ACC112 (cell line): ENCODE measurements around the gene GSG1L.

Source experiments
- H2AFZ ChIP-seq: fragments of 200-600 bp; sonication (generic); one replicate; pipeline ENCODE4 v1.6.0; 2017; ENCODE audit warnings: antibody characterized with exemption, low read length; ENCODE audit not compliant: unreplicated experiment
- H3K27ac ChIP-seq: fragments of 200-600 bp; sonication (generic); 2 replicates; pipeline ENCODE4 v1.5.1; 2014; ENCODE audit warnings: low read depth, mild to moderate bottlenecking, antibody characterized with exemption, low read length, moderate library complexity
- H3K27me3 ChIP-seq: fragments of 200-600 bp; sonication (generic); 2 replicates; pipeline ENCODE4 v1.6.1; 2014; ENCODE audit warnings: mild to moderate bottlenecking, antibody characterized with exemption, low read length, moderate library complexity, mixed read lengths; ENCODE audit not compliant: insufficient read depth
- H3K36me3 ChIP-seq: fragments of 200-600 bp; sonication (generic); 2 replicates; pipeline ENCODE4 v1.6.1; 2016; ENCODE audit warnings: mild to moderate bottlenecking, antibody characterized with exemption, low read length, moderate library complexity, mixed read lengths; ENCODE audit not compliant: insufficient read depth
- H3K4me1 ChIP-seq: fragments of 200-600 bp; sonication (generic); one replicate; pipeline ENCODE4 v1.6.1; 2016; ENCODE audit warnings: low read length, mixed read lengths; ENCODE audit not compliant: insufficient read depth, unreplicated experiment, control insufficient read depth
- H3K4me3 ChIP-seq: fragments of 200-600 bp; sonication (generic); 2 replicates; pipeline ENCODE4 v1.5.1; 2014; ENCODE audit warnings: mild to moderate bottlenecking, low read depth, low read length
- H3K79me2 ChIP-seq: fragments of 200-600 bp; sonication (generic); one replicate; pipeline ENCODE4 v1.6.0; 2016; ENCODE audit warnings: low read length; ENCODE audit not compliant: control insufficient read depth, unreplicated experiment, insufficient read depth

The GSG1L gene

GRCh38 chr16:27999687-28000086 is 63.8 kb downstream of the GSG1L start:
- Histone ChIP-seq H3K36me3 (no peaks in the 10 kb centered on the region), H2AFZ (no peak overlapping the region), H3K27me3 (peaks cover 11% of the 10 kb centered on the region), H3K4me3 (no peak overlapping the region), H3K79me2 (no peaks in the 10 kb centered on the region), H3K27ac (no peak overlapping the region), H3K4me1 (no peaks in the 10 kb centered on the region)

GRCh38 chr16:27995378-27995777 is 68.1 kb downstream of the GSG1L start:
- H3K27me3 ChIP-seq = peaks cover 14% of the 10 kb centered on the region; the same call in 1 of the 2 replicates
- no peaks in the 10 kb centered on the region for H3K4me1 ChIP-seq
- no peak overlapping the region for H3K27ac ChIP-seq
- H3K36me3 ChIP-seq = no peaks in the 10 kb centered on the region
- no peak overlapping the region for H3K4me3 ChIP-seq
- no peaks in the 10 kb centered on the region for H3K79me2 ChIP-seq
- no peak overlapping the region for H2AFZ ChIP-seq

GRCh38 chr16:27994686-27995085 is 68.8 kb downstream of the GSG1L start:
- no peak overlapping the region for H3K4me3 ChIP-seq
- H3K36me3 ChIP-seq = no peaks in the 10 kb centered on the region
- H3K4me1 ChIP-seq = no peaks in the 10 kb centered on the region
- H3K27me3 ChIP-seq = peaks cover 14% of the 10 kb centered on the region; the same call in 1 of the 2 replicates
- no peak overlapping the region for H2AFZ ChIP-seq
- H3K27ac ChIP-seq = no peak overlapping the region
- H3K79me2 ChIP-seq = no peaks in the 10 kb centered on the region

DNA sequence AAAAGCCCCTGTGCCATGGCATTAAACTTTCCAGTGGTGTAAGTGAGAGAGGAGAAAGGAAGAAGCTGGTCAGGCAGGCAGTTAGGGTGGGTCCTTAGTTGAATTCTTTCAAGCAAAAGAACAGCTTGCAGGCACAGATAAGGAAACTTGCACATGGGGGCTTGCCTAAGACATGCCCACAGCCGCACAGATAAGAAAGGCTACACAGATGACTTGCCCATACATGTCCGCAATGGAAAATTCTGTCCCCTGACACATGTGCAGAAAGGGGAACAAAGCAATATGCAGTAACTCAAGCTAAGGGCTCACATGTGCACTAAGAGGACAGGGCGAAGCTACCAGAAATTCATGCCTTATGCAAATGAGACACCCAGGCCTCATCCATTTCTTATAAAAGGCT is 69.9 kb downstream of the GSG1L start:
- H3K27ac ChIP-seq = no peak overlapping the region
- no peak overlapping the region for H2AFZ ChIP-seq
- no peaks in the 10 kb centered on the region for H3K4me1 ChIP-seq
- H3K4me3 ChIP-seq = no peak overlapping the region
- no peaks in the 10 kb centered on the region for H3K79me2 ChIP-seq
- peaks cover 14% of the 10 kb centered on the region; the same call in 1 of the 2 replicates for H3K27me3 ChIP-seq
- H3K36me3 ChIP-seq = no peaks in the 10 kb centered on the region

GRCh38 chr16:27991876-27992275 is 71.6 kb downstream of the GSG1L start:
- Histone ChIP-seq H3K27me3 (peaks cover 17% of the 10 kb centered on the region; the same call in 1 of the 2 replicates), H3K4me3 (no peak overlapping the region), H3K4me1 (no peaks in the 10 kb centered on the region), H3K27ac (no peak overlapping the region), H2AFZ (no peak overlapping the region), H3K36me3 (no peaks in the 10 kb centered on the region), H3K79me2 (no peaks in the 10 kb centered on the region)

GRCh38 chr16:27985981-27986380 is 77.5 kb downstream of the GSG1L start:
- H3K27ac ChIP-seq = no peak overlapping the region
- no peak overlapping the region for H3K4me3 ChIP-seq
- no peak overlapping the region for H2AFZ ChIP-seq
- peaks cover 28% of the 10 kb centered on the region for H3K27me3 ChIP-seq
- H3K36me3 ChIP-seq = no peaks in the 10 kb centered on the region
- H3K79me2 ChIP-seq = no peaks in the 10 kb centered on the region
- no peaks in the 10 kb centered on the region for H3K4me1 ChIP-seq

DNA sequence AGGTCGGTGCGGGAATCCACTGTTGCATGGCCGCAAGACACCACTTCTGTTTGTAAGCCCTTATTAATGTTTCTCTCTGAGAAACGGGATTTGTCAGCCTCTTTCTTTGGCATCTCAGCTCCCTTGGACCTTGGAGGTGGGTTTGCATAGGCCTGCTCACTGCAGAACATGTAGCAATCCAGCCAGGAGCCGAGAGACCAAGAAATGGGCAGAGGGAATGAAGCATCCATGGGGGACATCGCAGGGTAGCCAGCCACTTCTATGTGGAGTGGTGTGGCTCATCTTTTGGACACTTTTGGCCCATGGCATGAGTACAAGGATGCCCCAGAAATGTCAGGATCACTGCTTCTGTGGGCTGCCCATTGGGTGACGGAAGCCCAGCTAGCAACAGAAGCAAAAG is 79.4 kb downstream of the GSG1L start:
- Histone ChIP-seq H2AFZ (no peak overlapping the region), H3K4me3 (no peak overlapping the region), H3K36me3 (no peaks in the 10 kb centered on the region), H3K79me2 (no peaks in the 10 kb centered on the region), H3K4me1 (no peaks in the 10 kb centered on the region), H3K27me3 (peaks cover 28% of the 10 kb centered on the region), H3K27ac (no peak overlapping the region)

- H3K27ac ChIP-seq = no peak overlapping the region
- no peak overlapping the region for H3K4me3 ChIP-seq
- no peak overlapping the region for H2AFZ ChIP-seq
- H3K36me3 ChIP-seq = no peaks in the 10 kb centered on the region
- H3K4me1 ChIP-seq = no peaks in the 10 kb centered on the region
- H3K79me2 ChIP-seq = no peaks in the 10 kb centered on the region
- H3K27me3 ChIP-seq = peaks cover 32% of the 10 kb centered on the region
These were observed 80.3 kb downstream of the GSG1L start for GRCh38 chr16:27983244-27983643.

DNA sequence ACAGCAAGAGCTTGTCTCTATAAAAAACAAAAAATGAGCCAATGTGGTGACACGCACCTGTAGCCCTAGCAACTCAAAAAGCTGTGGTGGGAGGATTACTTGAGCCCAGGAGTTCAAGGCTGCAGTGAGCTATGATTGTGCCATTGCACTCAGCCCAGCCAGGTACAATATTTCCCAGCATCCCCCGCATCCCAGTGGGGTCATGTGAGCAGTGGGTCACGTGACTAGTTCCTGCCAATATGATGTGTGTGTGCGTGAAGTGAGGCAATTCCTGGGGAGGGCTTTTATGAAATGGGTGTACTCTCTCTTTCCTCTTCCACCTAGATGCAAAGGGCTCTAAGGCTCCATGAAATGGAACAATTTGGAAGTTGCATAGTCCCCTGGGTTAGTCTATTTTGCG is 81.3 kb downstream of the GSG1L start:
- Histone ChIP-seq H3K36me3 (no peaks in the 10 kb centered on the region), H3K27ac (no peak overlapping the region), H3K27me3 (peaks cover 29% of the 10 kb centered on the region), H3K79me2 (no peaks in the 10 kb centered on the region), H3K4me3 (no peak overlapping the region), H2AFZ (no peak overlapping the region), H3K4me1 (no peaks in the 10 kb centered on the region)

GRCh38 chr16:27980919-27981700 is 82.4 kb downstream of the GSG1L start:
- Histone ChIP-seq H3K36me3 (no peaks in the 10 kb centered on the region), H3K4me1 (no peaks in the 10 kb centered on the region), H3K4me3 (no peak overlapping the region), H2AFZ (no peak overlapping the region), H3K79me2 (no peaks in the 10 kb centered on the region), H3K27me3 (peaks cover 37% of the 10 kb centered on the region), H3K27ac (no peak overlapping the region)

- Histone ChIP-seq H3K36me3 (no peaks in the 10 kb centered on the region), H3K27ac (no peak overlapping the region), H3K79me2 (no peaks in the 10 kb centered on the region), H3K4me3 (no peak overlapping the region), H3K4me1 (no peaks in the 10 kb centered on the region), H2AFZ (no peak overlapping the region), H3K27me3 (peaks cover 42% of the 10 kb centered on the region)
These were observed 83.3 kb downstream of the GSG1L start for GRCh38 chr16:27980076-27980775.
